HG02588 (cell line): ENCODE results near the gene ZBTB39.
"Not testable (repeated sequence)": the region's sequence is repeated elsewhere in the genome, so short reads cannot be mapped to it uniquely, and the experiment has no call there.

Experiments
- ATAC-seq: cut with Tn5 transposase; IDR thresholded peaks from one replicate; pipeline ENCODE4 v1.9.1; 2021; ENCODE audit warnings: mild to moderate bottlenecking, moderate library complexity; ENCODE audit not compliant: unreplicated experiment

The ZBTB39 gene

GRCh38 chr12:57005980-57006808 is at the start of gene ZBTB39:
Gene ZBTB39, minus strand, starts transcription at chr12:57006546. Its CDS starts 1,629 bp downstream, at chr12:57004917.
- peak; percentile 65 for ATAC-seq

GRCh38 chr12:57055824-57056223 is 49.5 kb upstream of the ZBTB39 start:
- no peak for ATAC-seq

GRCh38 chr12:57053901-57054300 is 47.6 kb upstream of the ZBTB39 start:
- not testable (repeated sequence) for ATAC-seq

GRCh38 chr12:57053146-57053545 is 46.8 kb upstream of the ZBTB39 start:
- ATAC-seq = not testable (repeated sequence)

GRCh38 chr12:57051011-57051410 is 44.7 kb upstream of the ZBTB39 start:
- no peak for ATAC-seq

GRCh38 chr12:57049890-57050289 is 43.5 kb upstream of the ZBTB39 start, which contains the start of gene MYO1A:
Gene MYO1A, minus strand, starts transcription at chr12:57050129. Its CDS starts 1,806 bp downstream, at chr12:57048323.
- no peak for ATAC-seq

- ATAC-seq = no peak
Measured at GRCh38 chr12:57049119-57049446, 42.7 kb upstream of the ZBTB39 start.

- no peak for ATAC-seq
Measured at GRCh38 chr12:57048423-57049118, 42.2 kb upstream of the ZBTB39 start.

- ATAC-seq = no peak
Measured at GRCh38 chr12:57047981-57048380, 41.6 kb upstream of the ZBTB39 start.

- ATAC-seq = no peak
Measured at GRCh38 chr12:57046947-57047890, 40.9 kb upstream of the ZBTB39 start.

- ATAC-seq = no peak
Measured at GRCh38 chr12:57046086-57046791, 39.9 kb upstream of the ZBTB39 start.

GRCh38 chr12:57044889-57045288 is 38.5 kb upstream of the ZBTB39 start:
- no peak for ATAC-seq

- no peak for ATAC-seq
Measured at GRCh38 chr12:57044468-57044867, 38.1 kb upstream of the ZBTB39 start.

GRCh38 chr12:57042695-57043094 is 36.3 kb upstream of the ZBTB39 start:
- ATAC-seq = no peak

GRCh38 chr12:57040750-57041149 is 34.4 kb upstream of the ZBTB39 start:
- ATAC-seq = no peak

GRCh38 chr12:57040211-57040610 is 33.9 kb upstream of the ZBTB39 start:
- no peak for ATAC-seq

GRCh38 chr12:57039016-57039798 is 32.9 kb upstream of the ZBTB39 start:
- no peak for ATAC-seq

GRCh38 chr12:57037264-57037663 is 30.9 kb upstream of the ZBTB39 start:
- no peak for ATAC-seq

- no peak for ATAC-seq
Measured at GRCh38 chr12:57033431-57033830, 27.1 kb upstream of the ZBTB39 start.

- no peak for ATAC-seq
Measured at GRCh38 chr12:57031789-57032188, 25.4 kb upstream of the ZBTB39 start.
